Thoracic aorta (tissue), 2 donors: ENCODE data around the gene YWHAG. TPM values are rescaled to one million over a fixed set of nuclear protein-coding genes. Genes with fewer than 3 reads are reported as not detected.
A peak's percentile ranks its signal among the peaks of the same experiment; 100 is the strongest.

Source experiments
- ATAC-seq: fragments of 150-250 bp; one replicate; pipeline ENCODE4 v1.8.0; 2017; ENCODE audit warnings: low read depth; ENCODE audit not compliant: insufficient number of reproducible peaks, low FRiP score
- DNase-seq: peaks from one replicate; pipeline ENCODE4 v3.0.0-alpha.2; 2020; ENCODE audit warnings: low spot score
- H3K27ac ChIP-seq, 2 donors: fragments of 200-600 bp; sonication (generic); 1 replicate in 1 of 2; 2 replicates in 1 of 2; pipeline ENCODE4 v1.5.1; 2016; ENCODE audit warnings: mild to moderate bottlenecking in 2 of 2, moderate library complexity in 2 of 2
- H3K27me3 ChIP-seq: fragments of 200-600 bp; sonication (generic); replicated peaks from 2 replicates; pipeline ENCODE4 v1.6.0; 2016; ENCODE audit warnings: mild to moderate bottlenecking; ENCODE audit not compliant: insufficient read depth
- H3K36me3 ChIP-seq: fragments of 200-600 bp; sonication (generic); one replicate; pipeline ENCODE4 v1.5.1; 2016
- H3K4me1 ChIP-seq, 2 donors: fragments of 200-600 bp; sonication (generic); 1 replicate in 1 of 2; 2 replicates in 1 of 2; pipeline versions ENCODE4 v1.5.1 to v1.6.0; 2016; ENCODE audit warnings: low read depth in 2 of 2, mild to moderate bottlenecking in 1 of 2; ENCODE audit not compliant: control insufficient read depth in 1 of 2
- H3K4me3 ChIP-seq: fragments of 200-600 bp; sonication (generic); 2 replicates; pipeline ENCODE4 v1.5.1; 2016; ENCODE audit warnings: mild to moderate bottlenecking
- H3K9me3 ChIP-seq: fragments of 200-600 bp; sonication (generic); 2 replicates; pipeline ENCODE4 v1.5.1; 2016
- total RNA-seq, 2 donors: library from RNA; depleted of rRNA; stranded (reverse); fragments of >200 nt; gene quantifications; one replicate each; pipeline versions ENCODE4 v1.1.0 to v1.2.3, GENCODE V29; 2016
- TF ChIP-seq, protein P1 (sequence below): fragments of 200-600 bp; sonication (generic); IDR thresholded peaks from one replicate; pipeline ENCODE4 v1.5.1; 2019; ENCODE audit warnings: antibody characterized with exemption

The YWHAG gene
- total RNA-seq, 2 donors from 2014 or later = 63.2 to 129 TPM

GRCh38 chr7:76303202-76304147 is 55.3 kb downstream of the YWHAG start:
- peak overlapping the region; percentile 97 for H3K4me3 ChIP-seq
- TF ChIP-seq, protein P1, sequence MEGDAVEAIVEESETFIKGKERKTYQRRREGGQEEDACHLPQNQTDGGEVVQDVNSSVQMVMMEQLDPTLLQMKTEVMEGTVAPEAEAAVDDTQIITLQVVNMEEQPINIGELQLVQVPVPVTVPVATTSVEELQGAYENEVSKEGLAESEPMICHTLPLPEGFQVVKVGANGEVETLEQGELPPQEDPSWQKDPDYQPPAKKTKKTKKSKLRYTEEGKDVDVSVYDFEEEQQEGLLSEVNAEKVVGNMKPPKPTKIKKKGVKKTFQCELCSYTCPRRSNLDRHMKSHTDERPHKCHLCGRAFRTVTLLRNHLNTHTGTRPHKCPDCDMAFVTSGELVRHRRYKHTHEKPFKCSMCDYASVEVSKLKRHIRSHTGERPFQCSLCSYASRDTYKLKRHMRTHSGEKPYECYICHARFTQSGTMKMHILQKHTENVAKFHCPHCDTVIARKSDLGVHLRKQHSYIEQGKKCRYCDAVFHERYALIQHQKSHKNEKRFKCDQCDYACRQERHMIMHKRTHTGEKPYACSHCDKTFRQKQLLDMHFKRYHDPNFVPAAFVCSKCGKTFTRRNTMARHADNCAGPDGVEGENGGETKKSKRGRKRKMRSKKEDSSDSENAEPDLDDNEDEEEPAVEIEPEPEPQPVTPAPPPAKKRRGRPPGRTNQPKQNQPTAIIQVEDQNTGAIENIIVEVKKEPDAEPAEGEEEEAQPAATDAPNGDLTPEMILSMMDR = no peak
- H3K9me3 ChIP-seq = no peaks in the 10 kb centered on the region
- peaks cover 11% of the 10 kb centered on the region for H3K36me3 ChIP-seq
- DNase-seq (no peak), ATAC-seq (no peak)
- peak overlapping the region; percentile 99 for H3K27ac ChIP-seq
- no peaks in the 10 kb centered on the region for H3K27me3 ChIP-seq
- H3K4me1 ChIP-seq = peaks cover 24 to 48% of the 10 kb centered on the region in 2 donors

DNA sequence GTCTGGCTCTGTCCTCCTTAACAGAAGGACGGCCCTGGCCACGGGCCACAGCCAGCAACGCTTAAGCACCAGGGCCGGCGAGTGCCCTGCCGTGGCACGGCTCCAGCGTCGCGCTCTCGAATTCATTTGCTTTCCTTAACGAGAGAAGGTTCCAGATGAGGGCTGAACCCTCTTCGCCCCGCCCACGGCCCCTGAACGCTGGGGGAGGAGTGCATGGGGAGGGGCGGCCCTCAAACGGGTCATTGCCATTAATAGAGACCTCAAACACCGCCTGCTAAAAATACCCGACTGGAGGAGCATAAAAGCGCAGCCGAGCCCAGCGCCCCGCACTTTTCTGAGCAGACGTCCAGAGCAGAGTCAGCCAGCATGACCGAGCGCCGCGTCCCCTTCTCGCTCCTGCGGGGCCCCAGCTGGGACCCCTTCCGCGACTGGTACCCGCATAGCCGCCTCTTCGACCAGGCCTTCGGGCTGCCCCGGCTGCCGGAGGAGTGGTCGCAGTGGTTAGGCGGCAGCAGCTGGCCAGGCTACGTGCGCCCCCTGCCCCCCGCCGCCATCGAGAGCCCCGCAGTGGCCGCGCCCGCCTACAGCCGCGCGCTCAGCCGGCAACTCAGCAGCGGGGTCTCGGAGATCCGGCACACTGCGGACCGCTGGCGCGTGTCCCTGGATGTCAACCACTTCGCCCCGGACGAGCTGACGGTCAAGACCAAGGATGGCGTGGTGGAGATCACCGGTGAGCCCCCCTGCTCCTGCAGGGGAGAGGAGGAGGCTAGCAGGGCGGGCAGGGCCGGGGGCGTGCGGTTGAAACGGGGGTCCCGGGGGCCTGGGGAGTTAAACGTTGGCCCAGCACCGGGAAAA is 56.2 kb downstream of the YWHAG start, which contains the start of gene HSPB1:
Gene HSPB1, plus strand, starts transcription at position 327 of the 855 bp plus-strand sequence. Its CDS starts 40 bp downstream, at position 367.
- peak within 1 kb of the TSS; percentile 99 for H3K27ac ChIP-seq
- H3K4me3 ChIP-seq = peak within 1 kb of the TSS; percentile 97
- DNase-seq (peak; percentile 89), ATAC-seq (peak; percentile 62)
- TF ChIP-seq, protein P1 = no peak
- H3K27me3 ChIP-seq = no peaks in the 10 kb centered on the region
- peaks cover 25 to 53% of the 10 kb centered on the region in 2 donors for H3K4me1 ChIP-seq
- peaks cover 11% of the 10 kb centered on the region for H3K36me3 ChIP-seq
- H3K9me3 ChIP-seq = no peaks in the 10 kb centered on the region

GRCh38 chr7:76301000-76301399 is 57.8 kb downstream of the YWHAG start:
- H3K9me3 ChIP-seq = no peaks in the 10 kb centered on the region
- ATAC-seq (no peak), DNase-seq (no peak)
- H3K27ac ChIP-seq = peak overlapping the region; percentile 99
- H3K36me3 ChIP-seq = peaks cover 11% of the 10 kb centered on the region
- TF ChIP-seq, protein P1 = no peak
- H3K27me3 ChIP-seq = no peaks in the 10 kb centered on the region
- peaks cover 23 to 52% of the 10 kb centered on the region in 2 donors for H3K4me1 ChIP-seq
- H3K4me3 ChIP-seq = no peak overlapping the region

GRCh38 chr7:76300166-76300731 is 58.5 kb downstream of the YWHAG start:
- ATAC-seq = no peak
- Histone ChIP-seq H3K27me3 (no peaks in the 10 kb centered on the region), H3K27ac (peak overlapping the region; percentile 95 to 99), H3K4me1 (peaks cover 29 to 52% of the 10 kb centered on the region in 2 donors), H3K9me3 (no peaks in the 10 kb centered on the region), H3K36me3 (peaks cover 11% of the 10 kb centered on the region), H3K4me3 (no peak overlapping the region)
- no peak for DNase-seq
- TF ChIP-seq, protein P1 = no peak
